Measurements from ENCODE around the gene PON1. TPM values are rescaled to one million over a fixed set of nuclear protein-coding genes. Genes with fewer than 3 reads are reported as not detected.

The PON1 gene
- total and polyA plus RNA-seq, 2 experiments from 2014 or later = 0.69 to 1.2 TPM

GRCh38 chr7:95338832-95339231 lies 14.5 kb upstream of the PON1 start:
- no peak for ATAC-seq
- H3F3A ChIP-seq (replicated peaks; ENCODE audit: low read depth) = no peaks in the 10 kb centered on the region
- H4K20me1 ChIP-seq (replicated peaks; ENCODE audit: insufficient read depth) = no peaks in the 10 kb centered on the region
- H3K27ac Mint-ChIP-seq = no peak overlapping the region
- no peak overlapping the region for H2AFZ ChIP-seq
- H3K4me1 Mint-ChIP-seq = peaks cover 16% of the 10 kb centered on the region
- H3K9me3 Mint-ChIP-seq = no peaks in the 10 kb centered on the region
- H3K36me3 Mint-ChIP-seq (ENCODE audit: low read depth) = no peaks in the 10 kb centered on the region
- no peaks in the 10 kb centered on the region for H3K79me2 ChIP-seq (replicated peaks; ENCODE audit: insufficient read depth)
- peaks cover 2% of the 10 kb centered on the region for H3K27me3 Mint-ChIP-seq (ENCODE audit: insufficient read depth, low read depth, poor library complexity)
- TF ChIP-seq EZH2 (IDR thresholded peaks at IDR 0.05; ENCODE audit: low read depth, unreplicated experiment) (no peak), STAT1 (IDR thresholded peaks at IDR 0.05; ENCODE audit: unreplicated experiment) (no peak), ZNF462 (CRISPR knock-in tag; IDR thresholded peaks at IDR 0.05) (no peak), EZH2phosphoT487 (IDR thresholded peaks at IDR 0.05; ENCODE audit: unreplicated experiment) (no peak), CTCF (conservative IDR thresholded peaks at IDR 0.05; ENCODE audit: low read depth in 2 of 2) (no peak), NANOG (IDR thresholded peaks at IDR 0.05; ENCODE audit: borderline replicate concordance) (no peak), CREB1 (CRISPR knock-in tag; IDR thresholded peaks at IDR 0.05; ENCODE audit: low read depth) (no peak), POLR2AphosphoS5 (IDR thresholded peaks at IDR 0.05; ENCODE audit: low read depth) (no peak), JUNB (IDR thresholded peaks at IDR 0.05; ENCODE audit: unreplicated experiment) (no peak), REST (IDR thresholded peaks at IDR 0.05; ENCODE audit: unreplicated experiment) (no peak), ZNF114 (CRISPR knock-in tag; IDR thresholded peaks at IDR 0.05) (no peak), ETS1 (IDR thresholded peaks at IDR 0.05) (no peak), ZNF331 (CRISPR knock-in tag; IDR thresholded peaks at IDR 0.05; ENCODE audit: low read depth) (no peak)
- DNase-seq (ENCODE audit: low spot score) = no peak
- no peak overlapping the region for H3K4me3 ChIP-seq
- H3K4me3 Mint-ChIP-seq = no peak overlapping the region
- H3K36me3 ChIP-seq (ENCODE audit: insufficient read depth) = no peaks in the 10 kb centered on the region
- no peaks in the 10 kb centered on the region for H3K27me3 ChIP-seq (ENCODE audit: insufficient read depth)
- H3K4me1 ChIP-seq (ENCODE audit: insufficient read depth) = peaks cover 13% of the 10 kb centered on the region
- no peak overlapping the region for H3K27ac ChIP-seq (ENCODE audit: low read depth)
- H3K4me2 ChIP-seq = no peak overlapping the region
- H3K9me2 ChIP-seq (ENCODE audit: insufficient read depth) = 0 out of 2 replicates have a peak, but pooled peaks cover 14% of the 10 kb centered on the region
